ENCODE data around the gene NEXN. TPM values are rescaled to one million over a fixed set of nuclear protein-coding genes. Genes with fewer than 3 reads are reported as not detected.

The NEXN gene
- total and polyA plus RNA-seq, 2 of the 13 experiments (the other 11 are each of a cell fraction or from before 2014, with no cell fraction given): 0.07 to 0.97 TPM

- no peak for TF ChIP-seq ZNF720 (CRISPR knock-in tag; IDR thresholded peaks at IDR 0.05)
- no peak for TF ChIP-seq ZNF703 (CRISPR knock-in tag; IDR thresholded peaks at IDR 0.05; ENCODE audit: borderline replicate concordance)
- peak; percentile 32; the same call in 1 of the 2 replicates for TF ChIP-seq RXRA (CRISPR knock-in tag; IDR thresholded peaks at IDR 0.05)
- TF ChIP-seq ZNF572 (CRISPR knock-in tag; IDR thresholded peaks at IDR 0.05): no peak; the same call in 1 of the 2 replicates
- no peak for TF ChIP-seq ZBTB14 (CRISPR knock-in tag; IDR thresholded peaks at IDR 0.05)
- peak; percentile 67; the same call in 1 of the 2 replicates for TF ChIP-seq HMGXB3 (CRISPR knock-in tag; IDR thresholded peaks at IDR 0.05; ENCODE audit: borderline replicate concordance)
- TF ChIP-seq THAP11 (CRISPR knock-in tag; IDR thresholded peaks at IDR 0.05): peak; percentile 78
- TF ChIP-seq ETS1 (CRISPR knock-in tag; IDR thresholded peaks at IDR 0.05): no peak
- no peak for TF ChIP-seq ZBTB1 (CRISPR knock-in tag; IDR thresholded peaks at IDR 0.05; ENCODE audit: borderline replicate concordance)
- no peak for TF ChIP-seq TCF7 (IDR thresholded peaks at IDR 0.05; ENCODE audit: low read depth)
- no peak for TF ChIP-seq CC2D1A (CRISPR knock-in tag; IDR thresholded peaks at IDR 0.05)
- TF ChIP-seq TEAD2 (CRISPR knock-in tag; IDR thresholded peaks at IDR 0.05): no peak
- TF ChIP-seq ZIK1 (CRISPR knock-in tag; IDR thresholded peaks at IDR 0.05; ENCODE audit: borderline replicate concordance, low read depth): no peak
- peak in 1 of 2 experiments; percentile 50; a peak in 1 of 4 replicates for TF ChIP-seq KLF16 (CRISPR knock-in tag; IDR thresholded peaks at IDR 0.05)
- no peak for TF ChIP-seq ZBTB33 (CRISPR knock-in tag; IDR thresholded peaks at IDR 0.05)
- no peak for TF ChIP-seq NR3C1 (CRISPR knock-in tag; IDR thresholded peaks at IDR 0.05)
- no peak for TF ChIP-seq ZNF160 (CRISPR knock-in tag; IDR thresholded peaks at IDR 0.05)
- peak; percentile 79; the same call in 1 of the 2 replicates for TF ChIP-seq MEIS2 (CRISPR knock-in tag; IDR thresholded peaks at IDR 0.05)
- peak; percentile 14; the same call in 1 of the 2 replicates for TF ChIP-seq ZNF264 (CRISPR knock-in tag; IDR thresholded peaks at IDR 0.05)
- TF ChIP-seq ZNF747 (CRISPR knock-in tag; IDR thresholded peaks at IDR 0.05; ENCODE audit: borderline replicate concordance): peak; percentile 32; the same call in 1 of the 2 replicates
- TF ChIP-seq RORA (CRISPR knock-in tag; IDR thresholded peaks at IDR 0.05): no peak
Observed at GRCh38 chr1:77978969-77979876, 90.8 kb downstream of the NEXN start, which contains the start of gene FUBP1 (continued).

Data from HepG2 (cell line).